ENCODE results near the gene TOLLIP. TPM values are rescaled to one million over a fixed set of nuclear protein-coding genes. Genes with fewer than 3 reads are reported as not detected.

TOLLIP gene
- total RNA-seq, 1 experiment from 2014 or later, result 32.3 TPM

- Histone ChIP-seq H3T11ph (ENCODE audit: low read length) (no peak overlapping the region), H4K5ac (ENCODE audit: insufficient read length, low read depth, low read length) (no peak overlapping the region), H3K9ac (ENCODE audit: extremely low read depth, insufficient read length, low read length) (no peak overlapping the region), H3K9me3 (ENCODE audit: control insufficient read depth, low read depth, low read length) (no peaks in the 10 kb centered on the region), H3K23me2 (ENCODE audit: insufficient read length, low read depth, low read length, poor library complexity, severe bottlenecking) (no peaks in the 10 kb centered on the region), H3K4me2 (ENCODE audit: insufficient read depth, insufficient read length, low read length) (no peak overlapping the region), H3K56ac (ENCODE audit: insufficient read length, low read depth, low read length) (no peak overlapping the region), H3K79me2 (ENCODE audit: insufficient read depth, low read length) (no peaks in the 10 kb centered on the region), H2AK5ac (ENCODE audit: insufficient read length, low read length) (no peak overlapping the region), H3K79me1 (ENCODE audit: insufficient read depth, low read depth, low read length, poor library complexity, severe bottlenecking) (no peaks in the 10 kb centered on the region), H4K20me1 (ENCODE audit: control insufficient read depth, insufficient read depth, insufficient read length) (no peaks in the 10 kb centered on the region), H2BK120ac (ENCODE audit: low read depth, low read length, poor library complexity, severe bottlenecking) (no peak overlapping the region), H3K18ac (ENCODE audit: insufficient read length, low read depth, low read length) (no peak overlapping the region), H3K4me1 (ENCODE audit: insufficient read depth, low read length) (no peaks in the 10 kb centered on the region), H4K91ac (ENCODE audit: insufficient read length, low read depth, low read length) (no peak overlapping the region), H3K27ac (ENCODE audit: insufficient read length, low read depth, low read length) (no peak overlapping the region), H2AFZ (ENCODE audit: low read length) (no peak overlapping the region), H3K4ac (ENCODE audit: low read depth, low read length) (no peak overlapping the region), H2BK5ac (ENCODE audit: insufficient read length, low read length) (no peak overlapping the region), H2BK15ac (ENCODE audit: low read depth, low read length) (no peak overlapping the region), H4K8ac (replicated peaks; ENCODE audit: insufficient read length, low read depth, low read length) (no peak overlapping the region), H3K27me3 (ENCODE audit: insufficient read depth, low read length) (no peaks in the 10 kb centered on the region), H3K14ac (ENCODE audit: insufficient read depth, low read length) (no peak overlapping the region), H3K23ac (ENCODE audit: insufficient read length, low read depth, low read length) (no peak overlapping the region), H2BK12ac (ENCODE audit: insufficient read length, low read depth, low read length) (no peak overlapping the region), H2BK20ac (ENCODE audit: low read depth, low read length, poor library complexity, severe bottlenecking) (no peak overlapping the region)
- Mint-ChIP-seq H3K4me3 (no peak overlapping the region), H3K27me3 (ENCODE audit: low read depth) (no peaks in the 10 kb centered on the region), H3K36me3 (ENCODE audit: insufficient read depth in 1 of 3, low read depth in 3 of 3) (peaks cover 3 to 33% (median 27%) of the 10 kb centered on the region in 3 experiments; a peak in 6 of 7 replicates), H3K4me1 (peaks cover 5% of the 10 kb centered on the region in 2 experiments; a peak in 3 of 4 replicates), H3K27ac (peak overlapping the region; percentile 49 to 84 (median 76); a peak in 6 of 7 replicates), H3K9me3 (no peaks in the 10 kb centered on the region)
- no CpG with 5 or more reads among the region's 40 CpGs for WGBS (ENCODE audit: extremely low coverage, insufficient read length, low lambda C conversion rate)
- no peak for TF ChIP-seq CTCF (conservative IDR thresholded peaks at IDR 0.05)
- DNase-seq, result no peak
Measured at GRCh38 chr11:1278766-1279673, 30.4 kb downstream of the TOLLIP start.

Data from H9 (cell line).